Measurements from ENCODE around the gene MTX1.

DNA sequence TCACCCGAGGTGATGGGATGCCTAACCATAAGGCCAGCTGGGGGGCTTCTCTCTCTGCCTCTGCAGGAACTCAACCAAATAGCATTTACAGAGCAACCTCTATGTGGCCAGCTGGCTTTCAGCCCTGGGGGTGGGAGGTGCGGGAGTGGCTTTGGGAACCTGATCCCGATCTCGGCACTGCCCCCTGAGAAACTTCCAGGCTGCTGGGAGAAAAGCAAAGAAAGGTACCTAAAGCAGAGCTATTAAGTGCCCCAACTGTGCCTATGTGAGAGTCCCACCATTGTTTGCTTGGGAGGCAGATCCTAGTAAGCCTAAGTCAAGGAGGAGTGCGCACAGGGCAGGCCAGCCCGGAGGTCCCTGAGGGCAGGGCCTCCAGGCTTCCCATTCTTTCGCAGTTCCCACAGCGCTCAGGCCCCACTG, 42.4 kb upstream of the MTX1 start:
- no peak for TF ChIP-seq POLR2A (IDR thresholded peaks at IDR 0.05)
- TF ChIP-seq, protein P1, sequence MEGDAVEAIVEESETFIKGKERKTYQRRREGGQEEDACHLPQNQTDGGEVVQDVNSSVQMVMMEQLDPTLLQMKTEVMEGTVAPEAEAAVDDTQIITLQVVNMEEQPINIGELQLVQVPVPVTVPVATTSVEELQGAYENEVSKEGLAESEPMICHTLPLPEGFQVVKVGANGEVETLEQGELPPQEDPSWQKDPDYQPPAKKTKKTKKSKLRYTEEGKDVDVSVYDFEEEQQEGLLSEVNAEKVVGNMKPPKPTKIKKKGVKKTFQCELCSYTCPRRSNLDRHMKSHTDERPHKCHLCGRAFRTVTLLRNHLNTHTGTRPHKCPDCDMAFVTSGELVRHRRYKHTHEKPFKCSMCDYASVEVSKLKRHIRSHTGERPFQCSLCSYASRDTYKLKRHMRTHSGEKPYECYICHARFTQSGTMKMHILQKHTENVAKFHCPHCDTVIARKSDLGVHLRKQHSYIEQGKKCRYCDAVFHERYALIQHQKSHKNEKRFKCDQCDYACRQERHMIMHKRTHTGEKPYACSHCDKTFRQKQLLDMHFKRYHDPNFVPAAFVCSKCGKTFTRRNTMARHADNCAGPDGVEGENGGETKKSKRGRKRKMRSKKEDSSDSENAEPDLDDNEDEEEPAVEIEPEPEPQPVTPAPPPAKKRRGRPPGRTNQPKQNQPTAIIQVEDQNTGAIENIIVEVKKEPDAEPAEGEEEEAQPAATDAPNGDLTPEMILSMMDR (IDR thresholded peaks at IDR 0.05): no peak

Data from testis (tissue), 2 donors.